ENCODE measurements around the gene GSTT4.
A peak's percentile ranks its signal among the peaks of the same experiment; 100 is the strongest.
"Not testable (repeated sequence)": the region's sequence is repeated elsewhere in the genome, so short reads cannot be mapped to it uniquely, and the experiment has no call there.

Gene GSTT4

GRCh38 chr22:24024354-24024753 is 19.1 kb upstream of the GSTT4 start:
- DNase-seq (ENCODE audit: low spot score): no peak

- DNase-seq (ENCODE audit: low spot score): no peak
Observed at GRCh38 chr22:24023204-24023789, 18.0 kb upstream of the GSTT4 start.

GRCh38 chr22:24021304-24021703 is 16.1 kb upstream of the GSTT4 start:
- DNase-seq (ENCODE audit: low spot score): no peak

GRCh38 chr22:24016156-24016555 is 10.9 kb upstream of the GSTT4 start:
- DNase-seq (ENCODE audit: low spot score): no peak

GRCh38 chr22:24011735-24012068 is 6.4 kb upstream of the GSTT4 start:
- no peak for DNase-seq (ENCODE audit: low spot score)

GRCh38 chr22:24010018-24010391 is 4.8 kb upstream of the GSTT4 start:
- DNase-seq (ENCODE audit: low spot score): no peak

GRCh38 chr22:24009227-24010017 is 4.2 kb upstream of the GSTT4 start:
- no peak for DNase-seq (ENCODE audit: low spot score)

GRCh38 chr22:24008381-24009226 is 3.4 kb upstream of the GSTT4 start:
- DNase-seq (ENCODE audit: low spot score): no peak

- DNase-seq (ENCODE audit: low spot score): no peak
Observed at GRCh38 chr22:24008022-24008283, 2.7 kb upstream of the GSTT4 start.

GRCh38 chr22:24007253-24008021 is 2.2 kb upstream of the GSTT4 start:
- DNase-seq (ENCODE audit: low spot score): no peak

GRCh38 chr22:24006914-24007214 is 1.6 kb upstream of the GSTT4 start:
- DNase-seq (ENCODE audit: low spot score): no peak

GRCh38 chr22:24006207-24006913 is 1.1 kb upstream of the GSTT4 start:
- DNase-seq (ENCODE audit: low spot score): no peak

GRCh38 chr22:24003887-24004286 is 1.4 kb downstream of the GSTT4 start:
- no peak for DNase-seq (ENCODE audit: low spot score)

GRCh38 chr22:24002851-24003250 is 2.4 kb downstream of the GSTT4 start:
- no peak for DNase-seq (ENCODE audit: low spot score)

- no peak for DNase-seq (ENCODE audit: low spot score)
Observed at GRCh38 chr22:24002272-24002671, 3.0 kb downstream of the GSTT4 start.

GRCh38 chr22:24001314-24001713 is 3.9 kb downstream of the GSTT4 start:
- peak; percentile 10 for DNase-seq (ENCODE audit: low spot score)

GRCh38 chr22:23999779-24000178 is 5.5 kb downstream of the GSTT4 start:
- DNase-seq (ENCODE audit: low spot score): not testable (repeated sequence)

GRCh38 chr22:23997092-23997491 is 8.2 kb downstream of the GSTT4 start:
- no peak for DNase-seq (ENCODE audit: low spot score)

- not testable (repeated sequence) for DNase-seq (ENCODE audit: low spot score)
Observed at GRCh38 chr22:23993581-23994177, 11.6 kb downstream of the GSTT4 start.

- DNase-seq (ENCODE audit: low spot score): not testable (repeated sequence)
Observed at GRCh38 chr22:23993080-23993479, 12.2 kb downstream of the GSTT4 start.

- not testable (repeated sequence) for DNase-seq (ENCODE audit: low spot score)
Observed at GRCh38 chr22:23989583-23990244, 15.5 kb downstream of the GSTT4 start.
